Left ventricle myocardium inferior (tissue), 1 donor: ENCODE measurements around the gene FLOT1. TPM values are rescaled to one million over a fixed set of nuclear protein-coding genes. Genes with fewer than 3 reads are reported as not detected.
A peak's percentile ranks its signal among the peaks of the same experiment; 100 is the strongest.
"Not testable (repeated sequence)": the region's sequence is repeated elsewhere in the genome, so short reads cannot be mapped to it uniquely, and the experiment has no call there.

Source experiments
- DNase-seq: peaks from one replicate; pipeline ENCODE4 v3.0.0-alpha.2; 2020
- H3K27ac ChIP-seq: fragments of 200-600 bp; replicated peaks from 2 replicates; pipeline ENCODE4 v1.8.0; 2021
- H3K27me3 ChIP-seq: fragments of 200-600 bp; 2 replicates; pipeline ENCODE4 v1.8.0; 2021; ENCODE audit warnings: low read depth
- H3K36me3 ChIP-seq: fragments of 200-600 bp; 2 replicates; pipeline ENCODE4 v1.8.0; 2021
- H3K4me1 ChIP-seq: fragments of 200-600 bp; 2 replicates; pipeline ENCODE4 v1.8.0; 2021
- H3K4me3 ChIP-seq: fragments of 200-600 bp; 2 replicates; pipeline ENCODE4 v1.8.0; 2021; ENCODE audit warnings: mild to moderate bottlenecking, moderate library complexity
- H3K9me3 ChIP-seq: fragments of 200-600 bp; replicated peaks from 2 replicates; pipeline ENCODE4 v1.8.0; 2021
- CTCF ChIP-seq: fragments of 200-600 bp; IDR thresholded peaks from 2 replicates; pipeline ENCODE4 v1.8.0; 2021; ENCODE audit warnings: antibody characterized with exemption, mild to moderate bottlenecking, borderline replicate concordance
- intact Hi-C: fragments of 100-400 bp; cut with micrococcal nuclease; formaldehyde crosslinking; loops from one replicate; pipeline ENCODE4 v1.11.0; 2022
- total RNA-seq: library from RNA; stranded (reverse); fragmentation: NEBNext Ultra II Directional; extraction: Animal tissue kit (Norgen Biotek cat#: 25700); gene quantifications from one replicate; pipeline ENCODE4 v1.2.1, GENCODE V29; 2021
- donor health status: DM: no; HTN: yes; CAD: no; lungs with severe emphysema.

The FLOT1 gene
- total RNA-seq, 1 donor from 2014 or later = 223 TPM

GRCh38 chr6:30725713-30726505, 16.6 kb downstream of the FLOT1 start:
- H3K4me3 ChIP-seq = no peak overlapping the region
- H3K27ac ChIP-seq = no peak overlapping the region
- peaks cover 79% of the 10 kb centered on the region for H3K36me3 ChIP-seq
- no peak for DNase-seq
- peaks cover 62% of the 10 kb centered on the region for H3K4me1 ChIP-seq
- no peaks in the 10 kb centered on the region for H3K9me3 ChIP-seq
- TF ChIP-seq CTCF = no peak
- H3K27me3 ChIP-seq = no peaks in the 10 kb centered on the region
- intact Hi-C loops = no loop called here

DNA sequence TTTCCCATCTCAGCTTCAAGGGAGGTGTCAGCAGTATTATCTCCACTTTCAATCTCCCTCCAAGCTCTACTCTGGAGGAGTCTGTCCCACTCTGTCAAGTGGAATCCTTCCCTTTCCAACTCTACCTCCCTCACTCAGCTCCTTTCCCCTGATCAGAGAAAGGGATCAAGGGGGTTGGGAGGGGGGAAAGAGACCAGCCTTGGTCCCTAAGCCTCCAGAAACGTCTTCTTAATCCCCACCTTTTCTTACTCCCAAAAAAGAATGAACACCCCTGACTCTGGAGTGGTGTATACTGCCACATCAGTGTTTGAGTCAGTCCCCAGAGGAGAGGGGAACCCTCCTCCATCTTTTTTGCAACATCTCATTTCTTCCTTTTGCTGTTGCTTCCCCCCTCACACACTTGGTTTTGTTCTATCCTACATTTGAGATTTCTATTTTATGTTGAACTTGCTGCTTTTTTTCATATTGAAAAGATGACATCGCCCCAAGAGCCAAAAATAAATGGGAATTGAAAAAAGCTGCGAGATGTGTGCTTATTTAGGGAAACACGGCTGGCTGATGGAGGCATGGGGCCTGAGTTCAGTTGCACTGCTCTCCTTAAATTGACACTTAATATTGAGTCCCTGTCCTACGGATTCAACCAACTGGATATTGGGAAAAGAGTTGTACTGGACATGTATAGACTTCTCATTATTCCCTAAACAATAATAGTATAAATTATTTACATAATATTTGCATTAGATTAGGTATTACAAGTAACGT, 17.4 kb downstream of the FLOT1 start:
- Histone ChIP-seq H3K9me3 (no peaks in the 10 kb centered on the region), H3K4me3 (no peak overlapping the region), H3K36me3 (peaks cover 73% of the 10 kb centered on the region), H3K4me1 (peaks cover 61% of the 10 kb centered on the region), H3K27me3 (no peaks in the 10 kb centered on the region), H3K27ac (no peak overlapping the region)
- intact Hi-C loops = no loop called here
- no peak for TF ChIP-seq CTCF
- no peak for DNase-seq

DNA sequence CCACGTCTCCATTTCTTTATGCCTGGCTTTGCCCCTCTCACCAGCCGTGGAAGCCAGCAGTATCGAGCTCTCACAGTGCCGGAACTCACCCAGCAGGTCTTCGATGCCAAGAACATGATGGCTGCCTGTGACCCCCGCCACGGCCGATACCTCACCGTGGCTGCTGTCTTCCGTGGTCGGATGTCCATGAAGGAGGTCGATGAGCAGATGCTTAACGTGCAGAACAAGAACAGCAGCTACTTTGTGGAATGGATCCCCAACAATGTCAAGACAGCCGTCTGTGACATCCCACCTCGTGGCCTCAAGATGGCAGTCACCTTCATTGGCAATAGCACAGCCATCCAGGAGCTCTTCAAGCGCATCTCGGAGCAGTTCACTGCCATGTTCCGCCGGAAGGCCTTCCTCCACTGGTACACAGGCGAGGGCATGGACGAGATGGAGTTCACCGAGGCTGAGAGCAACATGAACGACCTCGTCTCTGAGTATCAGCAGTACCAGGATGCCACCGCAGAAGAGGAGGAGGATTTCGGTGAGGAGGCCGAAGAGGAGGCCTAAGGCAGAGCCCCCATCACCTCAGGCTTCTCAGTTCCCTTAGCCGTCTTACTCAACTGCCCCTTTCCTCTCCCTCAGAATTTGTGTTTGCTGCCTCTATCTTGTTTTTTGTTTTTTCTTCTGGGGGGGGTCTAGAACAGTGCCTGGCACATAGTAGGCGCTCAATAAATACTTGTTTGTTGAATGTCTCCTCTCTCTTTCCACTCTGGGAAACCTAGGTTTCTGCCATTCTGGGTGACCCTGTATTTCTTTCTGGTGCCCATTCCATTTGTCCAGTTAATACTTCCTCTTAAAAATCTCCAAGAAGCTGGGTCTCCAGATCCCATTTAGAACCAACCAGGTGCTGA, 18.4 kb downstream of the FLOT1 start:
- intact Hi-C loops = loop anchor here (2.0 kb wide), 1 partner anchor 45 kb away; no protein-coding TSS in a partner anchor
- peaks cover 69% of the 10 kb centered on the region for H3K4me1 ChIP-seq
- not testable (repeated sequence) for H3K27me3 ChIP-seq, H3K9me3 ChIP-seq, H3K4me3 ChIP-seq, DNase-seq
- H3K36me3 ChIP-seq = peaks cover 63% of the 10 kb centered on the region
- H3K27ac ChIP-seq = peak overlapping the region; percentile 98

GRCh38 chr6:30723159-30723842, 19.2 kb downstream of the FLOT1 start:
- intact Hi-C loops = loop anchor here (2.0 kb wide), 1 partner anchor 44 kb away; no protein-coding TSS in a partner anchor
- not testable (repeated sequence) for DNase-seq, H3K9me3 ChIP-seq, H3K27me3 ChIP-seq, H3K4me3 ChIP-seq
- peaks cover 77% of the 10 kb centered on the region for H3K4me1 ChIP-seq
- peak overlapping the region; percentile 98 for H3K27ac ChIP-seq
- peaks cover 55% of the 10 kb centered on the region for H3K36me3 ChIP-seq

DNA sequence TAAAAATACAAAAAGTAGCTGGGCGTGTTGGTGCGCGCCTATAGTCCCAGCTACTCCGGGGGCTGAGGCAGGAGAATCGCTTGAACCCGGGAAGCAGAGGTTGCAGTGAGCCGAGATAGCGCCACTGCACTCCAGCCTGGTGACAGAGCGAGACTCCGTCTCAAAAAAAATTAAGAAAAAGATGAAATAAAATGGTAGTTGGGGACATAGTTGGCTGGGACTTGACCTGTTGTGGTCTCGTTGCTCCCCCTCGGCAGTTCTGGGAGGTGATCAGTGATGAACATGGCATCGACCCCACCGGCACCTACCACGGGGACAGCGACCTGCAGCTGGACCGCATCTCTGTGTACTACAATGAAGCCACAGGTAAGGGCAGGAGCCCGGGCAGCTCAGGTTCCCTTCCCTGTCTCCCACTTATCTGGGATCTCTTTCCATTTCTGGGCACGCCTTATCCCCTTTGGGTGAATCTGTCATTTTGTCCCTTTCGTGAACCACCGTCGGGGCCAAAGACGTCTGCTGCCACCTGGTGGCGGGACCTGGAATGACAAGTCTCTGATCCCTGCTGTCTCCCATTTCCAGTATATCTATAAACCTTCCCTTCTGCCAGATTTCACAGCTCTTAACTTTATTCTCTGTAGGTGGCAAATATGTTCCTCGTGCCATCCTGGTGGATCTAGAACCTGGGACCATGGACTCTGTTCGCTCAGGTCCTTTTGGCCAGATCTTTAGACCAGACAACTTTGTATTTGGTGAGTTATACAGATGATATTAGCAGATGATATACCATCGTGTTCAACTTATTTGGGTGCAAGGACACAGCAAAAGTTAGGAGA, 20.0 kb downstream of the FLOT1 start:
- TF ChIP-seq CTCF = peak; percentile 98
- peak overlapping the region; percentile 98 for H3K27ac ChIP-seq
- peak overlapping the region; percentile 95 for H3K4me3 ChIP-seq
- H3K36me3 ChIP-seq = peaks cover 47% of the 10 kb centered on the region
- peak; percentile 84 for DNase-seq
- intact Hi-C loops = loop anchor here (2.0 kb wide), 1 partner anchor 44 kb away; no protein-coding TSS in a partner anchor
- peaks cover 84% of the 10 kb centered on the region for H3K4me1 ChIP-seq
- H3K9me3 ChIP-seq = no peaks in the 10 kb centered on the region
- H3K27me3 ChIP-seq = no peaks in the 10 kb centered on the region

DNA sequence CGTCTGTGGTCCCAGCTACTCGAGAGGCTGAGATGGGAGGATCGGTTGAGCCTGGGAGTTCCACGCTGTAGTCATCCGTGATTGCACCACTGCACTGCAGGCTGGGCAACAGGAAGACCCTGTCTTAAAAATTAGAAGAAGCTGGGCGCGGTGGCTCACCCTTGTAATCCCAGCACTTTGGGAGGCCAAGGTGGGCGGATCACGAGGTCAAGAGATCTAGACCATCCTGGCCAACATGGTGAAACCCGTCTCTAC, 20.5 kb downstream of the FLOT1 start:
- peaks cover 42% of the 10 kb centered on the region for H3K36me3 ChIP-seq
- H3K4me3 ChIP-seq = peak overlapping the region; percentile 95
- peak overlapping the region; percentile 98 for H3K27ac ChIP-seq
- intact Hi-C loops = loop anchor here (2.0 kb wide), 1 partner anchor 43 kb away; no protein-coding TSS in a partner anchor
- peaks cover 86% of the 10 kb centered on the region for H3K4me1 ChIP-seq
- not testable (repeated sequence) for H3K27me3 ChIP-seq, DNase-seq, H3K9me3 ChIP-seq
